Caco-2 (cell line): ENCODE results near the gene GARRE1. TPM values are rescaled to one million over a fixed set of nuclear protein-coding genes. Genes with fewer than 3 reads are reported as not detected.

Source experiments
- BruUV-seq: library from RNA; stranded (reverse); fragments of 400-500 nt; replicated peaks from 2 replicates; lab custom pipeline; 2021; lab: Mats Ljungman, UMichigan
- CTCF ChIA-PET: fragments of 300-600 bp; sonication (Branson Sonifier 250); formaldehyde crosslinking; loops from one replicate; lab custom pipeline; 2022; ENCODE audit warnings: antibody characterized with exemption; lab: Charles Lee
- POLR2A ChIA-PET: fragments of 300-600 bp; sonication (Branson Sonifier 250); formaldehyde crosslinking; loops from one replicate; lab custom pipeline; 2022; ENCODE audit warnings: antibody characterized with exemption; lab: Charles Lee
- DNase-seq, 2 experiments: peaks; one replicate each; pipeline versions ENCODE4 v3.0.0 to v3.0.0-alpha.2; 2020 to 2022
- H3K27me3 ChIP-seq: replicated peaks from 2 replicates; pipeline ENCODE4 v1.6.0; 2011; ENCODE audit warnings: low read length; ENCODE audit not compliant: control insufficient read depth, insufficient read depth
- H3K36me3 ChIP-seq: 2 replicates; pipeline ENCODE4 v1.5.1; 2011; ENCODE audit warnings: low read length; ENCODE audit not compliant: control insufficient read depth, insufficient read depth
- H3K4me1 ChIP-seq: fragments of 250-450 bp; sonication (Bioruptor Pico); 2 replicates; pipeline ENCODE4 v1.5.1; 2020; ENCODE audit warnings: mild to moderate bottlenecking
- H3K4me3 ChIP-seq: 2 replicates; pipeline ENCODE4 v1.5.1; 2011; ENCODE audit warnings: low read depth, mild to moderate bottlenecking, control low read depth, low read length
- H3K9me3 ChIP-seq: fragments of 250-450 bp; sonication (Bioruptor Pico); 2 replicates; pipeline ENCODE4 v1.5.1; 2020; ENCODE audit warnings: mild to moderate bottlenecking, moderate library complexity
- H3K27ac Mint-ChIP-seq: one replicate; pipeline ENCODE4 v1.8.0; 2022; ENCODE audit warnings: mixed read lengths; ENCODE audit not compliant: unreplicated experiment
- H3K27me3 Mint-ChIP-seq: one replicate; pipeline ENCODE4 v1.8.0; 2022; ENCODE audit warnings: mixed read lengths; ENCODE audit not compliant: insufficient read depth, unreplicated experiment
- H3K36me3 Mint-ChIP-seq: one replicate; pipeline ENCODE4 v1.8.0; 2022; ENCODE audit warnings: mild to moderate bottlenecking, mixed read lengths; ENCODE audit not compliant: insufficient read depth, unreplicated experiment
- H3K4me1 Mint-ChIP-seq: one replicate; pipeline ENCODE4 v1.8.0; 2022; ENCODE audit warnings: low read depth, mixed read lengths; ENCODE audit not compliant: unreplicated experiment
- H3K4me3 Mint-ChIP-seq: one replicate; pipeline ENCODE4 v1.8.0; 2022; ENCODE audit warnings: mild to moderate bottlenecking, moderate library complexity, mixed read lengths; ENCODE audit not compliant: unreplicated experiment
- H3K9me3 Mint-ChIP-seq: one replicate; pipeline ENCODE4 v1.8.0; 2022; ENCODE audit warnings: mixed read lengths; ENCODE audit not compliant: unreplicated experiment
- CTCF ChIP-seq, 2 experiments: fragments of 200-600 bp in 1 of 2; IDR thresholded peaks; 1 replicate in 1 of 2; 2 replicates in 1 of 2; pipeline versions ENCODE4 v1.5.1 to v1.8.0; 2011 to 2022; ENCODE audit warnings: antibody characterized with exemption in 1 of 2, control low read depth in 1 of 2, inconsistent platforms in 1 of 2, low read depth in 1 of 2, low read length in 1 of 2, mild to moderate bottlenecking in 1 of 2, moderate library complexity in 1 of 2; ENCODE audit not compliant: insufficient read depth in 1 of 2, severe bottlenecking in 1 of 2, unreplicated experiment in 1 of 2
- intact Hi-C: fragments of 100-400 bp; cut with micrococcal nuclease; formaldehyde crosslinking; loops from one replicate; pipeline ENCODE4 v1.10.0; 2022; ENCODE audit not compliant: unreplicated experiment
- total RNA-seq: library from RNA; stranded (reverse); gene quantifications from 2 replicates; pipeline ENCODE4 v1.2.3, GENCODE V29; 2022

Gene GARRE1
- total RNA-seq, 1 experiment from 2014 or later = 20.2 TPM

- Histone ChIP-seq H3K36me3 (no peaks in the 10 kb centered on the region), H3K4me1 (peaks cover 17% of the 10 kb centered on the region), H3K4me3 (no peak overlapping the region), H3K9me3 (no peaks in the 10 kb centered on the region), H3K27me3 (no peaks in the 10 kb centered on the region)
- no peak for DNase-seq
- no peaks in the 10 kb centered on the region for H3K9me3 Mint-ChIP-seq
- peaks cover 20% of the 10 kb centered on the region for H3K4me1 Mint-ChIP-seq
- CTCF ChIA-PET = no interaction called here
- POLR2A ChIA-PET = no interaction called here
- peaks cover 18% of the 10 kb centered on the region for H3K36me3 Mint-ChIP-seq
- no TSS peak for BruUV-seq
- peak overlapping the region; percentile 53 for H3K27ac Mint-ChIP-seq
- intact Hi-C loops = no loop called here
- H3K27me3 Mint-ChIP-seq = no peaks in the 10 kb centered on the region
- TF ChIP-seq CTCF (IDR thresholded peaks at IDR 0.05; ENCODE audit: insufficient read depth in 1 of 2, low read depth in 1 of 2, low read length in 1 of 2, severe bottlenecking in 1 of 2, unreplicated experiment in 1 of 2) = no peak
- H3K4me3 Mint-ChIP-seq = no peak overlapping the region
Observed at GRCh38 chr19:34269489-34269888, 15.1 kb downstream of the GARRE1 start.

- H3K4me1 ChIP-seq = peaks cover 23% of the 10 kb centered on the region
- Mint-ChIP-seq H3K4me3 (no peak overlapping the region), H3K9me3 (no peaks in the 10 kb centered on the region), H3K27me3 (no peaks in the 10 kb centered on the region), H3K36me3 (peaks cover 14% of the 10 kb centered on the region), H3K4me1 (peaks cover 23% of the 10 kb centered on the region), H3K27ac (peak overlapping the region; percentile 53)
- H3K27me3 ChIP-seq = no peaks in the 10 kb centered on the region
- intact Hi-C loops = no loop called here
- no peaks in the 10 kb centered on the region for H3K36me3 ChIP-seq
- ChIA-PET POLR2A (no interaction called here), CTCF (no interaction called here)
- no peak for TF ChIP-seq CTCF (IDR thresholded peaks at IDR 0.05; ENCODE audit: insufficient read depth in 1 of 2, low read depth in 1 of 2, low read length in 1 of 2, severe bottlenecking in 1 of 2, unreplicated experiment in 1 of 2)
- H3K4me3 ChIP-seq = no peak overlapping the region
- BruUV-seq = no TSS peak
- no peaks in the 10 kb centered on the region for H3K9me3 ChIP-seq
- DNase-seq = peak in 1 of 2 experiments; percentile 27
Observed at GRCh38 chr19:34269968-34270621, 15.7 kb downstream of the GARRE1 start.

GRCh38 chr19:34273121-34273520 lies 18.8 kb downstream of the GARRE1 start:
- TF ChIP-seq CTCF (IDR thresholded peaks at IDR 0.05; ENCODE audit: insufficient read depth in 1 of 2, low read depth in 1 of 2, low read length in 1 of 2, severe bottlenecking in 1 of 2, unreplicated experiment in 1 of 2) = no peak
- H3K36me3 ChIP-seq = no peaks in the 10 kb centered on the region
- no peak overlapping the region for H3K4me3 Mint-ChIP-seq
- H3K27me3 Mint-ChIP-seq = no peaks in the 10 kb centered on the region
- no peaks in the 10 kb centered on the region for H3K9me3 Mint-ChIP-seq
- H3K27me3 ChIP-seq = no peaks in the 10 kb centered on the region
- H3K4me1 Mint-ChIP-seq = peaks cover 31% of the 10 kb centered on the region
- POLR2A ChIA-PET = no interaction called here
- H3K4me3 ChIP-seq = no peak overlapping the region
- no TSS peak for BruUV-seq
- CTCF ChIA-PET = no interaction called here
- intact Hi-C loops = no loop called here
- H3K36me3 Mint-ChIP-seq = peaks cover 6% of the 10 kb centered on the region
- no peak overlapping the region for H3K27ac Mint-ChIP-seq
- H3K4me1 ChIP-seq = peaks cover 25% of the 10 kb centered on the region
- H3K9me3 ChIP-seq = no peaks in the 10 kb centered on the region
- no peak for DNase-seq
